Lower lobe of right lung (tissue), 2 donors: ENCODE data around the gene EDEM1. TPM values are rescaled to one million over a fixed set of nuclear protein-coding genes. Genes with fewer than 3 reads are reported as not detected.
"Not testable (repeated sequence)": the region's sequence is repeated elsewhere in the genome, so short reads cannot be mapped to it uniquely, and the experiment has no call there.

Source experiments
- ATAC-seq, 2 donors: fragments of 200-7000 bp; cut with Tn5 transposase; one replicate each; pipeline ENCODE4 v1.9.1; 2020 to 2022; ENCODE audit warnings: mild to moderate bottlenecking in 2 of 2, moderate library complexity in 2 of 2
- DNase-seq: peaks from one replicate; pipeline ENCODE4 v3.0.0-alpha.2; 2020
- H3K27ac ChIP-seq: fragments of 200-600 bp; one replicate; pipeline ENCODE4 v1.8.0; 2022
- H3K27me3 ChIP-seq: fragments of 200-600 bp; one replicate; pipeline ENCODE4 v1.8.0; 2022; ENCODE audit warnings: low read depth
- H3K36me3 ChIP-seq: fragments of 200-600 bp; one replicate; pipeline ENCODE4 v1.8.0; 2022; ENCODE audit warnings: mild to moderate bottlenecking
- H3K4me1 ChIP-seq: fragments of 200-600 bp; one replicate; pipeline ENCODE4 v1.8.0; 2022
- H3K4me3 ChIP-seq: fragments of 200-600 bp; one replicate; pipeline ENCODE4 v1.8.0; 2022; ENCODE audit warnings: mild to moderate bottlenecking
- H3K9me3 ChIP-seq: fragments of 200-600 bp; one replicate; pipeline ENCODE4 v1.8.0; 2022
- CTCF ChIP-seq: fragments of 200-600 bp; IDR thresholded peaks from one replicate; pipeline ENCODE4 v1.8.0; 2022; ENCODE audit warnings: antibody characterized with exemption, mild to moderate bottlenecking
- intact Hi-C: fragments of 100-400 bp; cut with DNase I; formaldehyde crosslinking; loops from one replicate; pipeline ENCODE4 v1.11.0; 2022
- total RNA-seq: library from RNA; stranded (reverse); fragmentation: NEBNext Ultra II Directional; extraction: Animal tissue kit (Norgen Biotek cat#: 25700); gene quantifications from one replicate; pipeline ENCODE4 v1.2.1, GENCODE V29; 2021
- donor health status: DM: no; HTN: yes; CAD: no; lungs with severe emphysema.

Gene EDEM1
- total RNA-seq, 1 donor from 2014 or later = 76.5 TPM

DNA sequence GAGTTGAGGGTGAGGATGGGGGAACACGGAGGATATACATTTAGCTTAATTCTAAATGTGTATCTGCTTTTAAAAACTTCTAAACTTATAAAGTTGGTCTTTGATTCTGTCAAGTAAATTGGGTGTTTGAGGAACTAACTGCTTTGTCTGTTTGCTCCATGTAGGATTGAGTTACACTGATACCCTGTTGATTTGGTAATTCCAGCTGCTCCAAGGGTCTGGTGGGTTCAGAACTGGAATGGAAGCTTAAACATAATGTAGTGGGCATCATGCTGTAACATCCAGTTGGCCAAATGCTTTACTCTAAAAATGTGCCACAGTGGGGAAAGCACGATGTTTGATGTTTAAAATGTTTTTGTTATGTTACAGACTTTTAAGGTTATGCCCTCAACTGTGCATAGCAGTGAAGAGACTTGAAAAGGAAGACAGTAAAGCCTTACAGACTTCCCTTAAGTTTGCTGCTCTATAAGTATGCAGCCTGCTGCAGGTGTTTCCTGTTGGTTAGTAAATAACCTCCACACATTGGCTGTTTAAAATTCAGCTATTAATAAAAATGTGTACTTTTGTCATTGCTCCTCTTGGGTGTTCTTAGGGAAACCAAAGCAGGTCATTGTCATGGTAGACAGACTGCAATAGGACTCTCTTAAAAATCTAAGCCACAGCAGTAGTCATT, 5.9 kb upstream of the EDEM1 start:
- H3K27ac ChIP-seq = no peak overlapping the region
- H3K27me3 ChIP-seq = no peaks in the 10 kb centered on the region
- peaks cover 62% of the 10 kb centered on the region for H3K36me3 ChIP-seq
- intact Hi-C loops = no loop called here
- ATAC-seq (no peak), DNase-seq (no peak)
- no peak overlapping the region for H3K4me3 ChIP-seq
- no peaks in the 10 kb centered on the region for H3K9me3 ChIP-seq
- no peak for TF ChIP-seq CTCF
- H3K4me1 ChIP-seq = peaks cover 17% of the 10 kb centered on the region

- ATAC-seq, H3K27me3 ChIP-seq, intact Hi-C loops, H3K27ac ChIP-seq, H3K9me3 ChIP-seq, H3K4me3 ChIP-seq, DNase-seq: not testable (repeated sequence)
- Histone ChIP-seq H3K36me3 (peaks cover 41% of the 10 kb centered on the region), H3K4me1 (peaks cover 18% of the 10 kb centered on the region)
Measured at GRCh38 chr3:5183714-5184113, 3.8 kb upstream of the EDEM1 start.

DNA sequence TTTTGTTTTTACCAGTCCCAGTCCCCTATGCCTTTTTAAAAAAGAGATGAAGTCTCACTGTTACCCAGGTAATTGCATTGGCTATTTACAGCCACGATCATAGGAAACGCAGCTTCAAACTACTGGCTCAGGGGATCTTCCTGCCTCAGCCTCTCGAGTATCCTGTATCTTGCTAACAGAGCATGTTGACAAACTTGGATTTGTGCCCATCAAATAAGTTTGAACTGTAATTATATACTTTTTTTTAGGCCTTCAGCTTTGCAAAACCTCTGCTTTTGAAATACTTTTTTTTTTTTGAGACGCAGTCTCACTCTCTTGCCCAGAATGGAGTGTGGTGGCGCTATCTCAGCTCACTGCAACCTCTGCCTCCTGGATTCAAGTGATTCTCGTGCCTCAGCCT, 3.0 kb upstream of the EDEM1 start:
- Histone ChIP-seq H3K4me1 (peaks cover 24% of the 10 kb centered on the region), H3K27ac (no peak overlapping the region), H3K9me3 (no peaks in the 10 kb centered on the region), H3K4me3 (no peak overlapping the region), H3K36me3 (peaks cover 33% of the 10 kb centered on the region), H3K27me3 (no peaks in the 10 kb centered on the region)
- no peak for TF ChIP-seq CTCF
- intact Hi-C loops = no loop called here
- ATAC-seq (no peak), DNase-seq (no peak)

GRCh38 chr3:5185093-5185673, 2.3 kb upstream of the EDEM1 start:
- H3K4me1 ChIP-seq = peaks cover 31% of the 10 kb centered on the region
- no peak for DNase-seq
- H3K27ac ChIP-seq = peak overlapping the region; percentile 100
- H3K36me3 ChIP-seq = peaks cover 26% of the 10 kb centered on the region
- H3K27me3 ChIP-seq = no peaks in the 10 kb centered on the region
- H3K9me3 ChIP-seq = no peaks in the 10 kb centered on the region
- TF ChIP-seq CTCF = no peak
- intact Hi-C loops = no loop called here
- H3K4me3 ChIP-seq = no peak overlapping the region
- ATAC-seq = no peak

DNA sequence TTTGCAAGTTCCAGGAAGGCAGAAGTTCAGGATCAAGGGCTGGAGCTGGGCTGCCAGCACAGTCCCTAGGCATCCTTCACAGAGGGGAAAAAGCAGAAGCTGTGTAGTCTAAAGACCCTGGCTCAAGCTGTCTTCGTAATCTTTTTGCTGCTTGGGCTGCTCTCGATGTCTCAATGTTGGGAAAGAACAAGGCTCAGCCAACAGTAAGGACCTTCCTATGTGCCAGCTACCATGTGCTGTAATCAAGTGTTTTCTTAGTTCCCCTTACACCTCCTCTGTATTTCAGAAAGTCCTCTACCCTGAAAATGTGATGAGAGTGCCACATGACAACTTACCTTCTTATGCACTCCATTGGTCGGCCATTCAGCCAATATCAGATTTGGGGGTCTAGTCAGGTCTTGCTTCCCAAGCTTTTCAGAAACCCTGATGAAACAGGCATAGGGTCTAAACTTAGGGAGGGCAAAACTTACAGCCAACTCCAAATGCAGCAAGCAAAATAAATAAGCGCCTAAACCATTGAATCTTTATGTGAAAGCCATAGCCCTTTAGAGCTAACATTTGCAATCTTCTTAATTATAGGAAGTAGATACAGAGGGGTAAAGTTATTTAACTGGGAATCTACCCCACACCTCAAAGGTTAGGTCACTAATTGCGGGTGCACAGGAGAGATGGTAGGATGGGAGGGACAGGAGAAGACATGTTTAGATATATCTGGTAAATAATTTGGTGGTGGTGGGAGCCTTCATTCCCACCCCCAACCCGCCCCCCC, 1.2 kb upstream of the EDEM1 start:
- TF ChIP-seq CTCF = no peak
- Histone ChIP-seq H3K36me3 (peaks cover 15% of the 10 kb centered on the region), H3K9me3 (no peaks in the 10 kb centered on the region), H3K4me1 (peaks cover 42% of the 10 kb centered on the region), H3K27me3 (no peaks in the 10 kb centered on the region), H3K4me3 (peak overlapping the region; percentile 96), H3K27ac (peak overlapping the region; percentile 100)
- ATAC-seq (peak in 1 of 2 donors; percentile 1), DNase-seq (no peak)
- intact Hi-C loops = no loop called here

GRCh38 chr3:5186858-5187155, 700 bp upstream of the EDEM1 start:
- Histone ChIP-seq H3K36me3 (peaks cover 10% of the 10 kb centered on the region), H3K9me3 (no peaks in the 10 kb centered on the region), H3K27ac (peak overlapping the region; percentile 100), H3K4me3 (peak overlapping the region; percentile 96), H3K4me1 (peaks cover 46% of the 10 kb centered on the region), H3K27me3 (no peaks in the 10 kb centered on the region)
- TF ChIP-seq CTCF = peak; percentile 5
- intact Hi-C loops = no loop called here
- DNase-seq (no peak), ATAC-seq (no peak)
